GM10248 (cell line): Measurements from ENCODE around the gene NHLRC4.

ENCODE experiments used
- CTCF ChIA-PET: fragments of 300-600 bp; sonication (Branson Sonifier 250); formaldehyde crosslinking; extraction: SDS; loops from one replicate; lab custom pipeline; 2021; ENCODE audit warnings: antibody characterized with exemption; lab: Yijun Ruan, JAX
- POLR2A ChIA-PET: fragments of 350-650 bp; sonication (Branson Sonifier 250); formaldehyde crosslinking; extraction: SDS; loops from one replicate; lab custom pipeline; 2020; ENCODE audit warnings: antibody characterized with exemption; lab: Yijun Ruan, JAX
- DNase-seq: peaks from one replicate; pipeline ENCODE4 v3.0.0; 2012; ENCODE audit errors: extremely low spot score
- CTCF ChIP-seq: IDR thresholded peaks from 2 replicates; pipeline ENCODE4 v1.5.1; 2012; ENCODE audit warnings: mild to moderate bottlenecking, low read depth; ENCODE audit errors: extremely low read depth, missing control alignments, control extremely low read depth

NHLRC4 gene

GRCh38 chr16:567373-568256 is 810 bp downstream of the NHLRC4 start:
- ChIA-PET POLR2A (interaction anchor here (0.5 kb wide), 1 partner anchor 1397 kb away, joined by 3 read pairs; the partner anchor contains the start of gene RPS2), CTCF (interaction anchor here (1.1 kb wide), 2 partner anchors 9 to 12 kb away, joined by 3 to 4 read pairs; no protein-coding TSS in a partner anchor)
- no peak for TF ChIP-seq CTCF
- DNase-seq: no peak

GRCh38 chr16:568401-569258 is 1.8 kb downstream of the NHLRC4 start:
- no peak for TF ChIP-seq CTCF
- ChIA-PET CTCF (no interaction called here), POLR2A (no interaction called here)
- DNase-seq: no peak

GRCh38 chr16:569445-570254 is 2.8 kb downstream of the NHLRC4 start, which contains the start of gene PIGQ:
Gene PIGQ (plus strand): TSS chr16:569968. CDS start chr16:574075, 4,107 bp downstream.
- CTCF ChIA-PET: no interaction called here
- POLR2A ChIA-PET: no interaction called here

GRCh38 chr16:572865-573650 is 6.3 kb downstream of the NHLRC4 start:
- DNase-seq: no peak
- CTCF ChIA-PET: interaction anchor here (1.3 kb wide), 1 partner anchor 17 kb away, joined by 3 read pairs; no protein-coding TSS in a partner anchor
- POLR2A ChIA-PET: no interaction called here
- no peak for TF ChIP-seq CTCF

More at GRCh38 chr16:569445-570254, 2.8 kb downstream of the NHLRC4 start, which contains the start of gene PIGQ:
- no peak for TF ChIP-seq CTCF
- peak; percentile 91 for DNase-seq

DNA sequence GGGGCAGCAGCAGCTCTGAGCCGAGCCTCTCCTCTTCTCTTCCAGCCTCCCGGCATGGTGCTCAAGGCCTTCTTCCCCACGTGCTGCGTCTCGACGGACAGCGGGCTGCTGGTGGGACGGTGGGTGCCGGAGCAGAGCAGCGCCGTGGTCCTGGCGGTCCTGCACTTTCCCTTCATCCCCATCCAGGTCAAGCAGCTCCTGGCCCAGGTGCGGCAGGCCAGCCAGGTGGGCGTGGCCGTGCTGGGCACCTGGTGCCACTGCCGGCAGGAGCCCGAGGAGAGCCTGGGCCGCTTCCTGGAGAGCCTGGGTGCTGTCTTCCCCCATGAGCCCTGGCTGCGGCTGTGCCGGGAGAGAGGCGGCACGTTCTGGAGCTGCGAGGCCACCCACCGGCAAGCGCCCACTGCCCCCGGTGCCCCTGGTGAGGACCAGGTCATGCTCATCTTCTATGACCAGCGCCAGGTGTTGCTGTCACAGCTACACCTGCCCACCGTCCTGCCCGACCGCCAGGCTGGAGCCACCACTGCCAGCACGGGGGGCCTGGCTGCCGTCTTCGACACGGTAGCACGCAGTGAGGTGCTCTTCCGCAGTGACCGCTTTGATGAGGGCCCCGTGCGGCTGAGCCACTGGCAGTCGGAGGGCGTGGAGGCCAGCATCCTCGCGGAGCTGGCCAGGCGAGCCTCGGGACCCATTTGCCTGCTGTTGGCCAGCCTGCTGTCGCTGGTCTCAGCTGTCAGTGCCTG is 7.4 kb downstream of the NHLRC4 start:
- no peak for DNase-seq
- CTCF ChIA-PET: interaction anchor here (1.3 to 2.0 kb wide), 2 partner anchors 13 to 16 kb away, joined by 3 to 6 read pairs; no protein-coding TSS in a partner anchor
- TF ChIP-seq CTCF: no peak
- POLR2A ChIA-PET: no interaction called here
